T1000 (cell line): Measurements from ENCODE around the gene NFE2L2.
"Not testable (repeated sequence)": the region's sequence is repeated elsewhere in the genome, so short reads cannot be mapped to it uniquely, and the experiment has no call there.

Experiments
- DNase-seq: peaks from one replicate; lab custom pipeline; 2025; ENCODE audit warnings: mixed read lengths; lab: John Stamatoyannopoulos, UW

Gene NFE2L2

GRCh38 chr2:177190941-177191340, 73.6 kb downstream of the NFE2L2 start:
- DNase-seq, result no peak

- no peak for DNase-seq
Observed at GRCh38 chr2:177188482-177189469, 75.8 kb downstream of the NFE2L2 start.

GRCh38 chr2:177187631-177188312, 76.8 kb downstream of the NFE2L2 start:
- no peak for DNase-seq

GRCh38 chr2:177186038-177186437, 78.5 kb downstream of the NFE2L2 start:
- DNase-seq, result not testable (repeated sequence)

GRCh38 chr2:177184606-177185005, 79.9 kb downstream of the NFE2L2 start:
- no peak for DNase-seq

- DNase-seq, result no peak
Observed at GRCh38 chr2:177183860-177184259, 80.7 kb downstream of the NFE2L2 start.
